IPS-20b (cell line): ENCODE measurements around the gene SULT6B1.
"Not testable (repeated sequence)": the region's sequence is repeated elsewhere in the genome, so short reads cannot be mapped to it uniquely, and the experiment has no call there.

Experiments used
- H3K27ac ChIP-seq: one replicate; pipeline ENCODE4 v1.5.1; 2013; ENCODE audit warnings: low read length
- H3K27me3 ChIP-seq: 2 replicates; pipeline ENCODE4 v1.6.1; 2013; ENCODE audit warnings: mild to moderate bottlenecking, low read length, inconsistent platforms; ENCODE audit not compliant: insufficient read depth
- H3K36me3 ChIP-seq: 2 replicates; pipeline ENCODE4 v1.6.1; 2013; ENCODE audit warnings: low read depth, mild to moderate bottlenecking, inconsistent platforms, low read length, moderate library complexity; ENCODE audit not compliant: insufficient read depth
- H3K4me1 ChIP-seq: 2 replicates; pipeline ENCODE4 v1.6.1; 2013; ENCODE audit warnings: mild to moderate bottlenecking, control low read depth, inconsistent platforms, low read length, moderate library complexity; ENCODE audit not compliant: insufficient read depth
- H3K4me3 ChIP-seq: 2 replicates; pipeline ENCODE4 v1.5.1; 2013; ENCODE audit warnings: mild to moderate bottlenecking, low read length, inconsistent platforms
- H3K9ac ChIP-seq: 2 replicates; pipeline ENCODE4 v1.6.1; 2013; ENCODE audit warnings: low read depth, mild to moderate bottlenecking, inconsistent platforms, low read length, moderate library complexity
- H3K9me3 ChIP-seq: 2 replicates; pipeline ENCODE4 v1.6.1; 2013; ENCODE audit warnings: mild to moderate bottlenecking, low read depth, low read length, inconsistent platforms; ENCODE audit not compliant: insufficient read depth

The SULT6B1 gene

DNA sequence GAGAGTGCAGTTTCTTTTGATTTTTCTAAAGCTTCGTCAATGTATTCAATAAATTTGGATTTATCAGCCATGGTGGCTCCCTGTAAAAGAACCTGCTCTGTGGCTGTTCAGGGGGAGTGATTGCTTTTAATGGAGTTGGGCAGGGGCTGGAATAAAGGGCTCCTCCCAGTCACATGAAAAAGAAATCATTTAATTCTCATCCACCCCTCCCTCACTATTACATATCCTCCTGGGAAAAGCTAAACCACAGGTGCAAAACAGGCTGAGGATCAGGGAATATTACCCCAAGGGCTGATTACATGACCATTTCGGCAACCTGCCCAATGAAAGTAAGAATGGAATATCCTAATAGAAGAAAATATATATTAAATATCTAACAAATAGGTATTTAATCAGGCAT is at the start of gene SULT6B1:
TSS of gene SULT6B1 (minus strand) at position 101 of the 400 bp plus-strand sequence. CDS start at position 71, 30 bp downstream.
- Histone ChIP-seq H3K27me3 (no peaks in the 10 kb centered on the region), H3K4me3 (no peak within 1 kb of the TSS), H3K4me1 (peaks cover 36% of the 10 kb centered on the region), H3K9ac (peak within 1 kb of the TSS; percentile 37; the same call in 1 of the 2 replicates), H3K27ac (peak within 1 kb of the TSS; percentile 3), H3K9me3 (no peaks in the 10 kb centered on the region), H3K36me3 (no peaks in the 10 kb centered on the region)

DNA sequence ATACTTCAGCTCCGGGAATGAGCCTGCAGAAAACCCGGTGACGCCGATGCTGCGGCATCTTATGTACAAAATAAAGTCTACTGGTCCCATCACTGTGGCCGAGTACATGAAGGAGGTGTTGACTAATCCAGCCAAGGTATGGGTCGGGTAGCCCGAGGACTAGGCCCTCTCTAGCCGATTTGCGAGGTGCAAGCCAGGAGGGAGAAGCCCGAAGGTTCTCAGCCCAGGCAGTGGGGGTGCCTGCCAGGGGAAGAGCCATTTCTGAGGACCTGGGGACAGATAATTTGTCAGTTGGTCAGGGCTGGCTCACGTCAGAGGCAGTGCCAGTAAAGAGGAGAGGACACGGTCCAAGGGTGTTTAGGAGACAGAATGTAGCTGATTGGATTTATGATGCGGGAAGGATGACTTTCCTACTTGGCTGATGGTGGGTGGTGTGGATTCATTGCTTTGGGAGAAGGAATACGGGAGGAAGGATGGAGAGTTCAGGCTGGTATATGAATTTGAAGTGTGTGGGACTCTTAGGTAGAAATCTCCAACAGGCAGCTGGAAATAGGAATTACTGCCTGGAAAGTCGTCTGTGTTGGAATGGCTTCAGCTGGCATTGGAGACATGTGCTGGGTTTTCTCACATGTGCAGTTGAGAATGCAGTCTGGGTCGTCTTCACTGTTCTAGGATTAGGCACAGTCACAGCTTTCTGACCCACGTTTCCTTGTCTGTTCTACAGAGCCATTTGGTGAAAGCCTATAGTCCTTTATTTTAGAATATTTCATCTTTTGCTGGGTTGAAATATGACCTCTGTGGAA is 43.9 kb upstream of the SULT6B1 start:
- Histone ChIP-seq H3K36me3 (peaks cover 55% of the 10 kb centered on the region), H3K4me3 (peak overlapping the region; percentile 92), H3K27me3 (no peaks in the 10 kb centered on the region), H3K9me3 (no peaks in the 10 kb centered on the region), H3K27ac (peak overlapping the region; percentile 50), H3K4me1 (peaks cover 18% of the 10 kb centered on the region; the same call in 1 of the 2 replicates), H3K9ac (peak overlapping the region; percentile 94)

DNA sequence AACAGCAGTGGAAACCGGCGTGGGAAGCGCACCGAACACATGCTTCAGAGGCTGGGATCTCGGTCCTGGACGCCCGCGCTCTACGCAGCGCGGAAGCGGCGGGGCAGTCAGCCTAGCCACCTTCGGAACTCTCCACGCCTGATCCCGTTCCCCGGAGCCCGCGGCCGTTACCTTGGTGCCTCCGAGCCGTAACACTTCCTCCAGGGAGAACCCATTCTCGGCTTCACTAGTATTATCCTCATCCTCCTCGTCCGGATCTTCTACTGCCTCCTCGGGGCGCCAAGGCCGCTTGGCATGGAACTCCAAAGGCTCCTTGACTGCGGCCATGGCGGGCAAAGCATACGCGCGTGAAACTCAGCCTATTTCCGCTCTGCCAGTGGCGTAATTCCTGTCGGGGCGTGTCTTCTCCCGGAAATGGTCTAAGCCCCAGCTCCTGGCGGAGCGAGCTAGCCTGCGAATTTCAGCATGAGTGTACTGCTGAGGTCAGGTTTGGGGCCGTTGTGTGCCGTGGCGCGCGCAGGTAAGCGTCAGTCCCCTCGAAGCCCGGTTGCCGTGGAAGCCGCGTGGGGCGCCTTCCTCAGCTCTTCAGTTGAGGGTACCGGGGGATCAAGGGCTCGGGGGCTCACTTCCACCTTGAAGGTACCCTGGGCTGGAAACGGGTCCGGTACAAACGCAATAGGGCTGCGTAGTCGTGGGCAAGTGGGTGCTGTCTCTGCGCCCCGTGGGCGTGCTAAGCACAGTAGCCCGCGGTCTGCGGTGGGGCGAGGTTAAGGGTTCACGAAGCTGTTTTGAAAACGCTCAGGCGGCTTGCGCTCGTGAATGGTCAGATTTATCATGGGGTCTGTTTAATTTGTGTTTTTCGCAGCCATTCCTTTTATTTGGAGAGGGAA is 43.0 kb upstream of the SULT6B1 start, which contains the start of the genes CEBPZ and NDUFAF7:
TSS of gene CEBPZ (minus strand) at position 356 of the 890 bp plus-strand sequence. CDS start at position 327, 29 bp downstream.
TSS of gene NDUFAF7 (plus strand) at position 418 of the 890 bp plus-strand sequence. CDS start at position 466, 48 bp downstream.
- no peaks in the 10 kb centered on the region for H3K27me3 ChIP-seq
- peaks cover 57% of the 10 kb centered on the region for H3K36me3 ChIP-seq
- H3K4me1 ChIP-seq = peaks cover 24% of the 10 kb centered on the region; the same call in 1 of the 2 replicates
- peak within 1 kb of the TSS; percentile 94 for H3K9ac ChIP-seq
- H3K27ac ChIP-seq = peak within 1 kb of the TSS; percentile 50
- H3K9me3 ChIP-seq = no peaks in the 10 kb centered on the region
- peak within 1 kb of the TSS; percentile 92 for H3K4me3 ChIP-seq

- peak overlapping the region; percentile 94 for H3K9ac ChIP-seq
- H3K4me3 ChIP-seq = peak overlapping the region; percentile 92
- H3K9me3 ChIP-seq = no peaks in the 10 kb centered on the region
- peak overlapping the region; percentile 50 for H3K27ac ChIP-seq
- no peaks in the 10 kb centered on the region for H3K27me3 ChIP-seq
- H3K36me3 ChIP-seq = peaks cover 54% of the 10 kb centered on the region
- peaks cover 28% of the 10 kb centered on the region; the same call in 1 of the 2 replicates for H3K4me1 ChIP-seq
These were observed 42.1 kb upstream of the SULT6B1 start for GRCh38 chr2:37230581-37230980.

- Histone ChIP-seq H3K4me3 (peak overlapping the region; percentile 92; the same call in 1 of the 2 replicates), H3K4me1 (peaks cover 40% of the 10 kb centered on the region), H3K36me3 (peaks cover 54% of the 10 kb centered on the region), H3K27me3 (no peaks in the 10 kb centered on the region), H3K27ac (no peak overlapping the region), H3K9me3 (no peaks in the 10 kb centered on the region), H3K9ac (no peak overlapping the region)
These were observed 40.3 kb upstream of the SULT6B1 start for GRCh38 chr2:37228788-37229187.

GRCh38 chr2:37226863-37227262 is 38.4 kb upstream of the SULT6B1 start:
- peaks cover 35% of the 10 kb centered on the region for H3K4me1 ChIP-seq
- peak overlapping the region; percentile 59 for H3K4me3 ChIP-seq
- peak overlapping the region; percentile 62 for H3K27ac ChIP-seq
- H3K36me3 ChIP-seq = peaks cover 73% of the 10 kb centered on the region
- no peaks in the 10 kb centered on the region for H3K27me3 ChIP-seq
- H3K9ac ChIP-seq = peak overlapping the region; percentile 69
- no peaks in the 10 kb centered on the region for H3K9me3 ChIP-seq

- not testable (repeated sequence) for H3K27me3 ChIP-seq, H3K9me3 ChIP-seq
- Histone ChIP-seq H3K4me3 (peak overlapping the region; percentile 56), H3K27ac (peak overlapping the region; percentile 76), H3K36me3 (peaks cover 88% of the 10 kb centered on the region), H3K9ac (peak overlapping the region; percentile 74), H3K4me1 (peaks cover 35% of the 10 kb centered on the region)
These were observed 36.7 kb upstream of the SULT6B1 start for GRCh38 chr2:37225129-37225528.

DNA sequence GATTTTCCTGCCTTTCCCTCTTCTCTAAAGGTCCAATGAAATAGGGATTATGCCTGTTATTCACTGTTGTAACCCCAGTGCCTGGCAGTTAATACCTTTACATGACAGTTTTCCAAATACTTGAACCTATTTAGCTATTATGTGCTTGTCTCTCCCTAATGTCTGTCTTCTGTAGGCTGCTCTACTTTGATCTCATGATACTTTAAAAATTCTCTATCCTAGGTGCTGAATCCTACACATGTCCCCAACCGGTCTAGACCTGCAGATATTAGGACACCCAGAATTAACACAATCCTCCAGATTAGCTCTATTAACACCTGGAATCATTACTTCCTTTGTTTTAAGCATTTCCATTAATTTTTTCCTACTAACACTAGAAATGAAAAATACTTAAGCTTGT is 35.6 kb upstream of the SULT6B1 start:
- H3K4me3 ChIP-seq = peak overlapping the region; percentile 56
- H3K9ac ChIP-seq = peak overlapping the region; percentile 74; the same call in 1 of the 2 replicates
- H3K36me3 ChIP-seq = peaks cover 89% of the 10 kb centered on the region
- no peaks in the 10 kb centered on the region for H3K9me3 ChIP-seq
- no peak overlapping the region for H3K27ac ChIP-seq
- H3K27me3 ChIP-seq = no peaks in the 10 kb centered on the region
- H3K4me1 ChIP-seq = peaks cover 30% of the 10 kb centered on the region

GRCh38 chr2:37223131-37223530 is 34.7 kb upstream of the SULT6B1 start:
- peaks cover 30% of the 10 kb centered on the region for H3K4me1 ChIP-seq
- H3K27me3 ChIP-seq = no peaks in the 10 kb centered on the region
- no peak overlapping the region for H3K27ac ChIP-seq
- H3K36me3 ChIP-seq = peaks cover 90% of the 10 kb centered on the region
- no peak overlapping the region for H3K9ac ChIP-seq
- no peak overlapping the region for H3K4me3 ChIP-seq
- H3K9me3 ChIP-seq = no peaks in the 10 kb centered on the region

DNA sequence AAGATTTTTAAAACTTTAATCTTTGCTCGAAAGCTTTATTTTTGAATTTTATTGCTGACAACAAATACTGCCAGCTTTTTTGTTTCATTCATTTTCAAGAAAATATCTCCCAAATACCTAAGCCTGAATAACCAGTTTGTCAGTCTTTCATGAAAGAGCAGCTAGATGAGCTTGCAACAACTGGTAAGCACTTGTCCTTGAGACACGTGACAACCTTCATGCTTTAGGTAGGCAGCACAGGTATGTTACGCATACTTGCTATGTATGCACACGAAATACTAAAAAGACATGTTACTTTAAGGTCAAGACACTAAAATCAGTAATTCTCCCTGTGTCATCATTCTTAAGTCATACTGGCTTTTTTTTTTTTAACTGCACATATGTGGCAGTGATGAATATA is 30.6 kb upstream of the SULT6B1 start:
- H3K27ac ChIP-seq = no peak overlapping the region
- H3K36me3 ChIP-seq = peaks cover 93% of the 10 kb centered on the region
- no peak overlapping the region for H3K4me3 ChIP-seq
- no peak overlapping the region for H3K9ac ChIP-seq
- no peaks in the 10 kb centered on the region for H3K9me3 ChIP-seq
- H3K4me1 ChIP-seq = peaks cover under 1% of the 10 kb centered on the region
- H3K27me3 ChIP-seq = no peaks in the 10 kb centered on the region

DNA sequence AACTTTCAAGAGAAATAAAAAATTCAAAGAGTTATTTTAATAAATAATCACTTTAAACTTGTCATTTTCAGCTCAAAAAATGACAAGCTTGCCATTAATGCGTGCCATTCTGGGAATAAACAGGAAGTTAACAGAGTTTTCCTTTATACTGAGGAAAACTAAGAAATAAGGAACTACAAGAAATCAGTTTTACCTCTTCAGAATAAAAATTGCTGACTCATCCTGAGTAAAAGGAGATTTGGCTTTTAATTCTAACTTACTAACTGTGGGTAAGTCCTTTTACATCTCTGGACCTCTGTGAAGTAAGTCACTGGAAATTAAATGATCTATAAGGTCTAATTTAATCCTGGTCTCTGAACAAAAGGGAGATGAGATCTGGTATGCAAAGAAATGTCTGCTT is 26.8 kb upstream of the SULT6B1 start:
- H3K9ac ChIP-seq = peak overlapping the region; percentile 18; the same call in 1 of the 2 replicates
- no peak overlapping the region for H3K4me3 ChIP-seq
- no peaks in the 10 kb centered on the region for H3K27me3 ChIP-seq
- peaks cover 93% of the 10 kb centered on the region for H3K36me3 ChIP-seq
- H3K9me3 ChIP-seq = peaks cover 9% of the 10 kb centered on the region
- H3K27ac ChIP-seq = no peak overlapping the region
- no peaks in the 10 kb centered on the region for H3K4me1 ChIP-seq
